Kidney epithelial cell (primary cell): ENCODE measurements around the gene ESRRG. TPM values are rescaled to one million over a fixed set of nuclear protein-coding genes. Genes with fewer than 3 reads are reported as not detected.

Source experiments
- DNase-seq: peaks from one replicate; pipeline ENCODE4 v3.0.0-alpha.2; 2010; ENCODE audit warnings: low read depth
- H3K27me3 ChIP-seq: 2 replicates; pipeline ENCODE4 v1.6.0; 2011; ENCODE audit warnings: low read length; ENCODE audit not compliant: control insufficient read depth, insufficient read depth
- H3K36me3 ChIP-seq: 2 replicates; pipeline ENCODE4 v1.5.1; 2011; ENCODE audit warnings: low read length; ENCODE audit not compliant: control insufficient read depth, insufficient read depth
- H3K4me3 ChIP-seq: 2 replicates; pipeline ENCODE4 v1.5.1; 2011; ENCODE audit warnings: low read depth, mild to moderate bottlenecking, control low read depth, low read length
- total RNA-seq: library from RNA; depleted of rRNA; stranded (reverse); fragments of >200 nt; gene quantifications from 2 replicates; pipeline ENCODE4 v1.2.3, GENCODE V29; 2015
- TF ChIP-seq, protein P1 (sequence below): IDR thresholded peaks from 2 replicates; pipeline ENCODE4 v1.5.1; 2011; ENCODE audit warnings: mild to moderate bottlenecking, moderate library complexity, low read length, control low read depth, inconsistent platforms; ENCODE audit not compliant: insufficient read depth, poor library complexity, severe bottlenecking

ESRRG gene
- total RNA-seq, 1 donor from 2014 or later, result 0.88 TPM

DNA sequence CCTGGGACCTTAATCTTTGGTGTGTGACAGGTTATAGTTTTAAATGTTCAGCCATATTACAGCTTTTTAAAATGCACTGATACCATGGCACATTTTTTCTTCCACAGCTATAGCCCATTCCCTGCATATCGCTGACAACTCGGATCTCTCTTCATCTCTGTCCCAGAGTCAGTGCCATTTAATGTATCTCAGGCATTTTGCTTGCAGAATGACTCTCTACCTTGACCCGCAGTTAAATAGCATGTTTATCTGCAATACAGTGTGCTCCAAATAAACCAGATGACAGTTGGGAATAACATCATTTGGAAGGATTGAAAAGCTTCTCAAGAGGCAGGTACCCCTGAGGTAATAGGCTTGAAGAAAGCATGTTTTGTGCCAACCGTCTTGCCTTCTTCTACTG, 200.2 kb downstream of the ESRRG start:
- DNase-seq, result no peak
- Histone ChIP-seq H3K36me3 (no peaks in the 10 kb centered on the region), H3K27me3 (no peaks in the 10 kb centered on the region), H3K4me3 (no peak overlapping the region)
- TF ChIP-seq, protein P1, sequence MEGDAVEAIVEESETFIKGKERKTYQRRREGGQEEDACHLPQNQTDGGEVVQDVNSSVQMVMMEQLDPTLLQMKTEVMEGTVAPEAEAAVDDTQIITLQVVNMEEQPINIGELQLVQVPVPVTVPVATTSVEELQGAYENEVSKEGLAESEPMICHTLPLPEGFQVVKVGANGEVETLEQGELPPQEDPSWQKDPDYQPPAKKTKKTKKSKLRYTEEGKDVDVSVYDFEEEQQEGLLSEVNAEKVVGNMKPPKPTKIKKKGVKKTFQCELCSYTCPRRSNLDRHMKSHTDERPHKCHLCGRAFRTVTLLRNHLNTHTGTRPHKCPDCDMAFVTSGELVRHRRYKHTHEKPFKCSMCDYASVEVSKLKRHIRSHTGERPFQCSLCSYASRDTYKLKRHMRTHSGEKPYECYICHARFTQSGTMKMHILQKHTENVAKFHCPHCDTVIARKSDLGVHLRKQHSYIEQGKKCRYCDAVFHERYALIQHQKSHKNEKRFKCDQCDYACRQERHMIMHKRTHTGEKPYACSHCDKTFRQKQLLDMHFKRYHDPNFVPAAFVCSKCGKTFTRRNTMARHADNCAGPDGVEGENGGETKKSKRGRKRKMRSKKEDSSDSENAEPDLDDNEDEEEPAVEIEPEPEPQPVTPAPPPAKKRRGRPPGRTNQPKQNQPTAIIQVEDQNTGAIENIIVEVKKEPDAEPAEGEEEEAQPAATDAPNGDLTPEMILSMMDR, result no peak

DNA sequence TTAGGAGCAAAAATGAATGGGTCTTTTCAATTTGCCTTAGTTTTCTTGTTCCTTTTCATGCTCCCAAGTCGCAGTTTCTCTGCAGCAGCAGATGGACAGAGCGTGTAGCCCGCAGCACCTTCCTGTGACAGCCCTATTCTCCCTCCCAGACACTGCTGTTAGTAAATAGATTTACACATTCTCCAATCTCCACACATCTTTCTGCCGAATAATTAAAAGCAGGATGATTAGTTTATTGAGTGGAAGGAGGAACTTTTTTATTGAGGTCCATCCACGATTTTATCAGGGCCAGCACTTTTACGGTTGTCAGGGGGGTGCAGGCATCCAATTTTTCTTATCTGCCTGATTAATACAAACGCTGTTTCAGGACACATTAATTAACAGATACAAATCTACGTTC, 201.8 kb downstream of the ESRRG start:
- H3K27me3 ChIP-seq, result no peaks in the 10 kb centered on the region
- no peak overlapping the region for H3K4me3 ChIP-seq
- DNase-seq, result no peak
- H3K36me3 ChIP-seq, result no peaks in the 10 kb centered on the region
- TF ChIP-seq, protein P1, result no peak

DNA sequence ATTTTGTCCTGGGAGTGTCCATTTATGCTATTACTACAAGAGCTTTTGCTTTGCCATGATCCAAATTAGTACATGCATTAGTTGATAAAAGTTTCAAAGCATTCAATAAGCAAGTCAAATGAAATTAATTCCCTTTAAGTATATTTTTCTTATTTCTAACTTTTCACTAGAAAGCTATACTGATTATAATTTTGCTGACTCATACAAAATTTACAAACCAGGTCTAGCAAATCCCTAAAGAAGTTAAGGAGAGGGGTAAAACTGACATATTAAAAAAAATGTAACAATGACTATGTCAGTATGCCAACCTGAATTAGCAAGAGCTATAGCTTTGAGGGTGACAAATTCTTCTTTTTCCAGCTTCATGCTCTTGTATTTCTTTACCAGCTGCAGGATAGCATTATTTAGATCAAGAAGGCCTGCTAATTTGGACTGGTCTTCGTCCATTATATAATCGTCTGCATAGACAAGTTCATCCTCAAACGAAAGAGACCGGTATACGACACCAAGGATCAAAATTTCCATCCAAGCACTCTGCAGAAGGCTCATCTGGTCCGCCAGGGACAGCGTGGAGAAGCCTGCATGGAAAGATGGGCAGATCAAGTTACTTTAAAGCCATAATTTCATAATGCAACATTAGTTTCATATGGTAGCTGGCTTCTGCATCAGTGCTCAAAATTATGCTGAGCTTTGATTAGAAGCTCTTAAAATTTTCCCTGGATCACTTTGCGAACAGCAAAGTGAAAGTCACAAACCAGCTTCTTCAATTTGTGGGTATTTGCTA, 204.2 kb downstream of the ESRRG start:
- no peak for DNase-seq
- TF ChIP-seq, protein P1, result no peak

DNA sequence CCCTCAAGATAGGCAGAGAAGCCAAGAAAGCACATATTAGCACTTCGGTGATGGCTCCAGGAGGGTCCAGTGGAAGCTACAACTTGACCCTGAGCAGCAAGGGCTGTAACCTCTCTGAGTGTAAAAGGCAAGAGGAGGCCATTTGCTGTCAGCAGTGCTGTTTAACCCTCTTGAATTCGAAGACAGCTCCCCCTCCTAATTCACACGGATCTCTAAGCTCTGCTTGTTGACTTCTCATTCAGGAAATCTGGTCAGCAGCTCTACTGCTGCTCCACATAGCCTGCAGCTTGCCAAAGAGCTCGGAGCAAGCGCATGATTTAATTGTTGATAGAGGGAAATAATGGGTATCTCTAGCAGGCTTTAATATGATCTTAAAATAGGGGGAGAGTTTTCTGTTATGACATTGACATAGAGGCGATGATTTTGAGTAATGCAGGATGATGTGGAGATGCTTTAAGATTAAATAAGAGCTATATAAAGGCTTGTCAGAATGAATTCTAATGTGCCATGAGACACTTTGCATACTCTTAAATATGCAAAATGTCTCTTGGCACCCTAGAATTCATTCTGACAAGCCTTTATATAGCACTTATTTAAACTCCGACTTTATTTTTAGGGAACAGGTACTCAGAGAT, 220.6 kb downstream of the ESRRG start:
- TF ChIP-seq, protein P1, result no peak
- Histone ChIP-seq H3K27me3 (no peaks in the 10 kb centered on the region), H3K4me3 (no peak overlapping the region), H3K36me3 (no peaks in the 10 kb centered on the region)
- no peak for DNase-seq

More for the DNA sequence above, 204.2 kb downstream of the ESRRG start:
- H3K36me3 ChIP-seq, result no peaks in the 10 kb centered on the region
- no peak overlapping the region for H3K4me3 ChIP-seq
- no peaks in the 10 kb centered on the region for H3K27me3 ChIP-seq

DNA sequence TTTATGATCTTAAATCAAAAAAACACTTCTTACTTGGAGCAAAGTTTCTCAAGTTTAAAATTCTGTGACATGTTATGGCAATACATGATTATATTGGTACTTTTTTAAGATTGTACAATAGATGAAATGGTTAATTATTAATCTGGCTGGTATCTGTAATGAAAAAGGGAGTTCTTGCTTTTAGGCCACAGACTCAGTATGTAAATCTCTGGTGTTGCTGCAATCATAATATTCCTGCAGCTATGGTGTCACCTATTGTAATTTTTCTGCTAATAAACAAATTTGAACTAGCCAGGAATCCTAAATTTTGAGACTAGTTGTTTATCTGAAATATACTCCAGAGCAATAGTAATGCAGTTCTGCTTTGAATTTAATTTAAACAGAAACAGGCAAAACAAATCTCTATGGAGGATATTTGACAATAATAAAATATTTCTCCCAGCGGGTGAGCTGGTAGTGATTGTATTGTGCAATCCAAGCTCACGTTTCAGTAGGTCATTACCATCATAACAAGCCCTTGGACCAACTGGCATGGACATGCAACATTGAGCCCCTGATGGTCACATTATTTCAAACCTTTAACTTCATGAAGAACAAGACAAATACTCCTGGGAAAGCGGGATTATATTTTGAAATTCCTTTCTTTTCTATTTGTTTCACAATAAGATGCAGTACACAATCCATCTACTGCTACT, 222.8 kb downstream of the ESRRG start:
- Histone ChIP-seq H3K36me3 (no peaks in the 10 kb centered on the region), H3K4me3 (no peak overlapping the region), H3K27me3 (no peaks in the 10 kb centered on the region)
- TF ChIP-seq, protein P1, result no peak
- DNase-seq, result no peak
